CD14-positive monocyte (primary cell): Measurements from ENCODE around the gene IRAK1. TPM values are rescaled to one million over a fixed set of nuclear protein-coding genes. Genes with fewer than 3 reads are reported as not detected.

Experiments used
- DNase-seq, 3 donors: peaks; one replicate each; pipeline ENCODE4 v3.0.0-alpha.2; 2011 to 2022
- H2AFZ ChIP-seq: 2 replicates; pipeline ENCODE4 v1.6.0; 2012; ENCODE audit warnings: mild to moderate bottlenecking, low read depth, low read length, inconsistent platforms; ENCODE audit not compliant: insufficient read depth, poor library complexity, severe bottlenecking
- H3K27ac ChIP-seq, 2 donors: 1 replicate in 1 of 2; 2 replicates in 1 of 2; pipeline ENCODE4 v1.5.1; 2012 to 2013; ENCODE audit warnings: low read length in 2 of 2, control low read depth in 1 of 2, inconsistent platforms in 1 of 2, low read depth in 1 of 2, mild to moderate bottlenecking in 1 of 2
- H3K27me3 ChIP-seq, 2 donors: one replicate each; pipeline versions ENCODE4 v1.6.0 to v1.6.1; 2011 to 2013; ENCODE audit warnings: low read length in 2 of 2; ENCODE audit not compliant: control insufficient read depth in 2 of 2, insufficient read depth in 2 of 2
- H3K36me3 ChIP-seq, 2 donors: replicated peaks in 1 of 2; 1 replicate in 1 of 2; 2 replicates in 1 of 2; pipeline versions ENCODE4 v1.5.1 to v1.6.1; 2012 to 2013; ENCODE audit warnings: low read length in 2 of 2, control low read depth in 1 of 2, inconsistent platforms in 1 of 2, mild to moderate bottlenecking in 1 of 2; ENCODE audit not compliant: insufficient read depth in 2 of 2, control insufficient read depth in 1 of 2
- H3K4me1 ChIP-seq, 2 donors: 1 replicate in 1 of 2; 2 replicates in 1 of 2; pipeline versions ENCODE4 v1.5.1 to v1.6.1; 2012 to 2013; ENCODE audit warnings: low read length in 2 of 2, control low read depth in 1 of 2, inconsistent platforms in 1 of 2, mild to moderate bottlenecking in 1 of 2, moderate library complexity in 1 of 2; ENCODE audit not compliant: insufficient read depth in 2 of 2, control insufficient read depth in 1 of 2
- H3K4me2 ChIP-seq: replicated peaks from 2 replicates; pipeline ENCODE3; 2012; ENCODE audit warnings: low read length, moderate library complexity, mild to moderate bottlenecking; ENCODE audit not compliant: poor library complexity, severe bottlenecking; ENCODE audit errors: extremely low read depth
- H3K4me3 ChIP-seq, 3 experiments: fragments of 200-600 bp in 1 of 3; sonication (generic) in 1 of 3; replicated peaks in 1 of 3; 1 replicate in 2 of 3; 2 replicates in 1 of 3; pipeline ENCODE4 v1.5.1; 2011 to 2013; ENCODE audit warnings: low read length in 3 of 3, mild to moderate bottlenecking in 3 of 3, control low read depth in 2 of 3, low read depth in 2 of 3, inconsistent platforms in 1 of 3, moderate library complexity in 1 of 3
- H3K79me2 ChIP-seq: 2 replicates; pipeline ENCODE4 v1.6.0; 2012; ENCODE audit warnings: mild to moderate bottlenecking, control low read depth, inconsistent platforms, low read length, moderate library complexity; ENCODE audit not compliant: insufficient read depth
- H3K9ac ChIP-seq: 2 replicates; pipeline ENCODE4 v1.6.0; 2017; ENCODE audit warnings: low read length, mild to moderate bottlenecking; ENCODE audit not compliant: insufficient read depth, poor library complexity, severe bottlenecking
- H3K9me3 ChIP-seq, 2 donors: replicated peaks in 1 of 2; 1 replicate in 1 of 2; 2 replicates in 1 of 2; pipeline versions ENCODE4 v1.5.1 to v1.6.1; 2012 to 2013; ENCODE audit warnings: low read length in 2 of 2, control low read depth in 1 of 2; ENCODE audit not compliant: control insufficient read depth in 1 of 2, insufficient read depth in 1 of 2
- H4K20me1 ChIP-seq: 2 replicates; pipeline ENCODE4 v1.6.0; 2012; ENCODE audit warnings: mild to moderate bottlenecking, low read length, control low read depth, moderate library complexity; ENCODE audit not compliant: insufficient read depth
- H3K27ac Mint-ChIP-seq, 7 donors: one replicate each; pipeline ENCODE4 v1.8.0; 2020; ENCODE audit warnings: mild to moderate bottlenecking in 7 of 7, mixed read lengths in 7 of 7, moderate library complexity in 6 of 7, inconsistent platforms in 2 of 7
- H3K27me3 Mint-ChIP-seq, 3 donors: one replicate each; pipeline ENCODE4 v1.8.0; 2021 to 2022; ENCODE audit warnings: low read depth in 3 of 3, mild to moderate bottlenecking in 3 of 3, mixed read lengths in 3 of 3, moderate library complexity in 3 of 3, inconsistent platforms in 1 of 3
- H3K36me3 Mint-ChIP-seq, 2 donors: one replicate each; pipeline ENCODE4 v1.8.0; 2020; ENCODE audit warnings: mixed read lengths in 2 of 2, inconsistent platforms in 1 of 2, mild to moderate bottlenecking in 1 of 2
- H3K4me1 Mint-ChIP-seq: one replicate; pipeline ENCODE4 v1.8.0; 2020; ENCODE audit warnings: mild to moderate bottlenecking, mixed read lengths
- H3K4me3 Mint-ChIP-seq, 2 donors: one replicate each; pipeline ENCODE4 v1.8.0; 2020; ENCODE audit warnings: mild to moderate bottlenecking in 2 of 2, mixed read lengths in 2 of 2, moderate library complexity in 1 of 2
- H3K9me3 Mint-ChIP-seq, 7 donors: one replicate each; pipeline ENCODE4 v1.8.0; 2020 to 2022; ENCODE audit warnings: mixed read lengths in 7 of 7, mild to moderate bottlenecking in 6 of 7, moderate library complexity in 6 of 7, inconsistent platforms in 2 of 7
- CTCF ChIP-seq: fragments of 200-600 bp; IDR thresholded peaks from one replicate; pipeline ENCODE4 v1.8.0; 2022; ENCODE audit warnings: antibody characterized with exemption, mild to moderate bottlenecking
- WGBS: methylation state at CpG from one replicate; pipeline ENCODE4 v1.1.5; 2013; ENCODE audit warnings: missing lambda C conversion rate; ENCODE audit not compliant: insufficient coverage; 5-methylcytosine and 5-hydroxymethylcytosine counted together
- intact Hi-C, 2 donors: fragments of 100-400 bp; cut with micrococcal nuclease; formaldehyde crosslinking; loops; one replicate each; pipeline versions ENCODE4 v1.15.0 to v1.15.1; 2023
- polyA plus RNA-seq, 3 donors: library from polyadenylated mRNA; depleted of rRNA in 1 of 3; unstranded in 2 of 3; stranded (reverse) in 1 of 3; fragments of 300-500 nt in 2 of 3; fragments of >200 nt in 1 of 3; fragmentation: Illumina TruSeq in 2 of 3; gene quantifications; 1 replicate in 2 of 3; 2 replicates in 1 of 3; pipeline ENCODE4 v1.2.3, GENCODE V29; 2012 to 2021

IRAK1 gene
- polyA plus RNA-seq, 3 donors: 47.8 to 109 (median 49.5) TPM

- Histone ChIP-seq H2AFZ (peak overlapping the region; percentile 19), H3K4me2 (peak overlapping the region; percentile 87), H3K4me1 (peaks cover 24 to 29% of the 10 kb centered on the region in 2 donors), H3K9me3 (no peaks in the 10 kb centered on the region), H3K9ac (peak overlapping the region; percentile 10), H3K4me3 (no peak overlapping the region), H4K20me1 (peaks cover 21% of the 10 kb centered on the region), H3K27ac (peak overlapping the region; percentile 99 to 100), H3K79me2 (peaks cover 50% of the 10 kb centered on the region), H3K27me3 (no peaks in the 10 kb centered on the region), H3K36me3 (no peaks in the 10 kb centered on the region)
- peaks cover 0 to 17% (median 8%) of the 10 kb centered on the region in 7 donors for H3K9me3 Mint-ChIP-seq
- H3K27ac Mint-ChIP-seq: peak overlapping the region; percentile 82 to 99 (median 93)
- H3K36me3 Mint-ChIP-seq: no peaks in the 10 kb centered on the region
- H3K4me1 Mint-ChIP-seq: peaks cover 24% of the 10 kb centered on the region
- no peak for TF ChIP-seq CTCF
- H3K27me3 Mint-ChIP-seq: peaks cover 0 to 40% (median 0%) of the 10 kb centered on the region in 3 donors
- 24% methylated on average over 2 of the region's 3 CpGs for WGBS
- DNase-seq: peak in 2 of 3 donors; percentile 32 to 35
- intact Hi-C loops: loop anchor here (5.0 kb wide), 2 partner anchors 32 to 37 kb away; no protein-coding TSS in a partner anchor
- H3K4me3 Mint-ChIP-seq: peak overlapping the region in 1 of 2 donors; percentile 84
These were observed 44.9 kb downstream of the IRAK1 start for GRCh38 chrX:153974726-153975286.

DNA sequence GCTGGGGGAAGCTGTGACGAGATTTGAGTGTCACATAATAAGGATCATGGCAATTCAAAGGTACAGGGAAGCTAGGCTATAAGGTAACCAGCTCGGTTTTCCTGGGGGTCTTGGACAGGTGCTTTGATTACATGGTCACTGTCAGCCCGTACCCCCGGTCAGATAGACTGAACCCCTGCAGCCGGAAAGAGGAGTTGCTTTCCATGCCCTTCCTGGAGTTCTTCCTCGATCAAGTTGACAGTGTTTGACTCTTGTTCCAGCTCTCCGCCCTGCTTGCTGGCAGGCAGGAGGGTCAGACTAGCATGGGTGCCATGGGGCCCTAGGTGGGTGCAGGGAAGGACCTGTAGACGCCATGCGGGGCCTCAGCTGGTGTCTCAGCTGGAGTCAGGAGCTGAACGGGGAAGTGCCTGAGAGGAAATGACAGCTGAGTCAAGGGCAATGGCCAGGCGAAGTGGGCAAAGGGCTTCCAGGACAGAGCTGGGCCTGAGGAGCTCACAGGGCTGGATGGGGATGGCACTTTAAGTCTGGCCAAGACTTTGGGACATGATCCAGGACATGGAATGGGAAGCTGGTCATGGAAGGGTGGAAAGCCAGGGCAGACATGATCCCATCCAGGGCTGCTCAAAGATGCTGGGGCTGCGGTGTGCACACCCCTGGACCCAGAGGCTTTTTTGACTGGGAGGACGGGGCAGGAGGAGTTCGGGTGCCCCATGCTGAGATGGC lies 45.5 kb downstream of the IRAK1 start:
- Histone ChIP-seq H3K4me2 (peak overlapping the region; percentile 87), H4K20me1 (peaks cover 28% of the 10 kb centered on the region), H2AFZ (peak overlapping the region; percentile 19), H3K79me2 (peaks cover 56% of the 10 kb centered on the region), H3K36me3 (no peaks in the 10 kb centered on the region), H3K9me3 (no peaks in the 10 kb centered on the region), H3K4me1 (peaks cover 31 to 36% of the 10 kb centered on the region in 2 donors), H3K27ac (peak overlapping the region; percentile 99 to 100), H3K27me3 (no peaks in the 10 kb centered on the region), H3K4me3 (peak overlapping the region in 1 of 3 experiments; percentile 71), H3K9ac (peak overlapping the region; percentile 10)
- WGBS: 43% methylated on average over 8 of the region's 14 CpGs
- Mint-ChIP-seq H3K36me3 (peaks cover 0 to 2% of the 10 kb centered on the region in 2 donors), H3K27me3 (peaks cover 0 to 38% (median 0%) of the 10 kb centered on the region in 3 donors), H3K9me3 (peaks cover 0 to 18% (median 8%) of the 10 kb centered on the region in 7 donors), H3K27ac (peak overlapping the region; percentile 82 to 99 (median 93)), H3K4me3 (peak overlapping the region; percentile 32 to 84), H3K4me1 (peaks cover 30% of the 10 kb centered on the region)
- TF ChIP-seq CTCF: no peak
- intact Hi-C loops: loop anchor here (5.0 kb wide), 2 partner anchors 33 to 38 kb away; no protein-coding TSS in a partner anchor
- peak; percentile 54 to 72 (median 64) for DNase-seq
